HG03064 (cell line): ENCODE measurements around the gene CYTH4.

Experiments
- ATAC-seq: cut with Tn5 transposase; IDR thresholded peaks from one replicate; pipeline ENCODE4 v1.9.1; 2021; ENCODE audit warnings: low read depth; ENCODE audit not compliant: unreplicated experiment

Gene CYTH4

GRCh38 chr22:37343348-37343747, 61.0 kb downstream of the CYTH4 start:
- no peak for ATAC-seq

GRCh38 chr22:37343863-37344734, 61.8 kb downstream of the CYTH4 start:
- ATAC-seq, result no peak

GRCh38 chr22:37344735-37345449, 62.6 kb downstream of the CYTH4 start:
- no peak for ATAC-seq

- no peak for ATAC-seq
These were observed 63.7 kb downstream of the CYTH4 start for GRCh38 chr22:37345863-37346504.

- no peak for ATAC-seq
These were observed 64.2 kb downstream of the CYTH4 start for GRCh38 chr22:37346505-37346895.

- ATAC-seq, result no peak
These were observed 66.9 kb downstream of the CYTH4 start for GRCh38 chr22:37349043-37349814.

- ATAC-seq, result no peak
These were observed 68.9 kb downstream of the CYTH4 start for GRCh38 chr22:37351232-37351631.

GRCh38 chr22:37352481-37352880, 70.2 kb downstream of the CYTH4 start:
- ATAC-seq, result no peak

- no peak for ATAC-seq
These were observed 71.5 kb downstream of the CYTH4 start for GRCh38 chr22:37353839-37354238.

GRCh38 chr22:37354261-37354660, 72.0 kb downstream of the CYTH4 start:
- ATAC-seq, result no peak

GRCh38 chr22:37354670-37355069, 72.4 kb downstream of the CYTH4 start:
- ATAC-seq, result no peak

GRCh38 chr22:37355174-37355573, 72.9 kb downstream of the CYTH4 start:
- ATAC-seq, result no peak

- no peak for ATAC-seq
These were observed 74.6 kb downstream of the CYTH4 start for GRCh38 chr22:37356922-37357321.

- no peak for ATAC-seq
These were observed 75.3 kb downstream of the CYTH4 start for GRCh38 chr22:37357446-37358075.

GRCh38 chr22:37358386-37358785, 76.1 kb downstream of the CYTH4 start:
- no peak for ATAC-seq

- ATAC-seq, result no peak
These were observed 76.6 kb downstream of the CYTH4 start for GRCh38 chr22:37358917-37359316.

- ATAC-seq, result no peak
These were observed 80.3 kb downstream of the CYTH4 start for GRCh38 chr22:37362621-37363020.

- no peak for ATAC-seq
These were observed 81.1 kb downstream of the CYTH4 start for GRCh38 chr22:37363261-37363992.
